IPS-NIHi11 (cell line): ENCODE results near the gene PSORS1C1.
"Not testable (repeated sequence)": the region's sequence is repeated elsewhere in the genome, so short reads cannot be mapped to it uniquely, and the experiment has no call there.

ENCODE experiments used
- DNase-seq: peaks from one replicate; pipeline ENCODE4 v3.0.0; 2012; ENCODE audit warnings: mixed read lengths, low spot score

Gene PSORS1C1

DNA sequence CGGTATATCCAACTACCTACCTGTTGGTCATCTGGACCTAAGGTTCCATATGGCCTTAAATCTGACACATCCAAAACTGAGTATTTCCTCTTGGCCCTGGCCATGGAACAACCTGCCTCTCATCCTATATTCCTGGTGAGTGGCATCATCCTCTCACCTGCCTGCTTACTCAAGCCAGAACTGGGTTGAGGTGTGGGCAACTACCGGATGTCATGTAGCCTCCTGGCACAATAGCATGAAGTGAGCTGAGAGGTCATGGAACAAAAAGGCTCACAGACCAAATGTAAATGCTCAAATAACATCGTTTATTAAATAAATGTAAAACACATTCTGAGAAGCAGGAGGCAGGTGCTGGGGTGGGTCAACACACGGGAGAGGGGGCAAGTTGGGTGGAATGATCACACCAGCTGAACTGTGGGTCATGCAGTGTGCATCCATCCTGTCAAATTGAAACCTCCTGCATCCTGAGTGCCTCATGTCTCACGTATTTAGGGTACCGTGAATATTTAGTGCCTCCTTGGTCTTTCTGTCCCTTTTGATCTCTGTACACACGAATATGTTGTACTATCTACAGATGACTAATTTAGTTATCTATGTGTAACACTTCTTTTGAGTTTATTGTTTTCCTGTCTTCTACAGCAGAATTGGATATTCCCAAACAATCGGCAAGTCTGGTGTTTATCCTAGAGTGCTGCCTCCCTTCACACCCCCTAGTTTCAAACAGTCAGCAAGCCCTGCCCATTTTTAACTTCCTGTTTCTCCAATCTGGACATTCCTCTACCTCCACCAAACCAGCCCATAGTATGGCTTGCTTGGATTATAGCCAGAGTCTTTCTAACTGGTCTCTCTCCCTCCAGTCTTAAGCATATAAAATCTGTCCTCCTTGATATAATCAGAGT is 63.8 kb downstream of the PSORS1C1 start:
- DNase-seq = no peak

DNA sequence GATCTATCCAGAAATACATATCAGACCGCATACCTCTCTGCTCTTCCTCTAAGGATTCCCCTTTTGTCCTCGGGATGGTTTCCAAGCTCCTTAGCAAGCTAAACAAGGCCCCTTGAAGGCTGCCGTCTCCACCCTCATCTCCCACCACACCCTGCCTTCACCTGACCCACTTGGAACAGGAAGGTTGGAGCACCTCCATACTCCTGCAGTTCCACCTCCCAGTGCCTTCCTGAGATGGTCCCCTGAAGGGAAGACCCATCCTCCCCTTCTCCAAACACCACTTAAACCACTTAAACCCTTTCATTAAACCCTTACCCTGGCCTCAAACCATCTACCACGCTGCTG is 64.4 kb downstream of the PSORS1C1 start:
- DNase-seq = no peak

GRCh38 chr6:31179896-31180295 is 65.3 kb downstream of the PSORS1C1 start:
- DNase-seq = no peak

- peak; percentile 84 for DNase-seq
Observed at GRCh38 chr6:31180500-31180899, 65.9 kb downstream of the PSORS1C1 start.

DNA sequence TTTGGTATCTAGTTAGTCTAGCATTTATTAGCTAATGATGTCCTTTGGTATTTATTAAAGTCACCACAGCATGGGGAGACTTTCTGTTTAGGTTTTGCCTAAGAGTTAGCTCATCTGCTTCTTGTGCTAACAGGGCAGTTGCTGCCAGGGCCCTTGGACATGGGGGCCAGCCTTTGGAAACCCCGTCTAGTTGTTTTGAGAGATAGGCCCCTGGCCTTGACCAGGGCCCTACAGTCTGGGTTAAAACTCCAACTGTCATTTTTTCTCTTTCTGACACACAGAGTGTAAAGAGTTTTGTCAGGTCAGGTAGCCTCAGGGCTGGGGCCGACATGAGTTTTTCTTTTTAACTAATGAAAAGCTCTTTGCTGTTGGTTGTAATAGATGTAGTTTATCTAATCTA is 68.7 kb downstream of the PSORS1C1 start:
- DNase-seq = not testable (repeated sequence)

DNA sequence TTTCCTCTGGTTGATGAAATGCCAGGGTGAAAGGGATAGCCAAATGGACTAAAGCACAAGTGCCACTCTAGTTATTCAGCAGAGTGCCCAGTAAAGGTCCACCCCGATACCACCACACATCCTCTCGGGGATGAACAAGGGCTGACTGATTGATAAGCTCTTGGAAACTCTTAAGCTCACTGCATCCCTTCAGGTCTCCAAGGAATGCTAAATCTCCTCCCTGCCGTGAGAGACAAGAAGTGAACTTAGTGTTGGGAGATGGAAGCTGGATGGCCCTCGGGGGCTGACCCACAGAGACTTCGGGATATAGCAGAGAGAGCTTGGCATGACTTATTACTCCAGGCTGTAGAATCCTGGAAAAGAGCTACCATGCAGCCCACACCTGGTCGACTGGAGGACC is 69.3 kb downstream of the PSORS1C1 start:
- DNase-seq = not testable (repeated sequence)

GRCh38 chr6:31185695-31186051 is 71.1 kb downstream of the PSORS1C1 start:
- DNase-seq = not testable (repeated sequence)

DNA sequence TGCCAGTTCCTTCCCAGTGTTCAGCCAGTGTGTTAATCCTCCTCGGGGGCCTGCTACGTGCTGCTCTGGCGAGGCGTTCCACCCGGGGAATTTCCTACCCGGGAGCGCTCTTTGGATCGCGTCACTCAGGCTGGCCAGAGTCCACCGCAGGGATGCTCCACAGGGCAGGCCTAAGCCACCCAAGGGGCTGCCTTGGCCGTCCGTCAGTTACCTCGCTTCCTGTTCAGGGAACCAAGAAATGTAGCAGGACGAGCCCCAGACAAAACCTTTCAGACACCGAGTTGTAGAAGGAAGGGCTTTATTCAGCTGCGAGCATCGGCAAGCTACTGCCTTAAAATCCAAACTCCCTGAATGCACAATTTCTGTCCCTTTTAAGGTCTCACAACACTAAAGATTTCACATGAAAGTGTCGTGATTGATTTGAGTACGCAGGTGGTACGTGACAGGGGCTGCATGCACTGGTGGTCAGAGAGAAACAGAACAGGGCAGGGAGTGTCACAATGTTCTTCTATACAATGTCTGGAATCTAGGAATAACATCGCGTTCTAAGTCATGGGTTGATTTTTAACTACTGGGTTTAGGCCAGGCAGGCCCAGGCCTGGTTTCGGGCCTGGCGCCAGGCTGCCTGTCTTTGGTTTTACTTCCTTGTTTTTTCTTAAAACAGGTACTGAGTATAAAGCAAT is 71.6 kb downstream of the PSORS1C1 start:
- no peak for DNase-seq

DNA sequence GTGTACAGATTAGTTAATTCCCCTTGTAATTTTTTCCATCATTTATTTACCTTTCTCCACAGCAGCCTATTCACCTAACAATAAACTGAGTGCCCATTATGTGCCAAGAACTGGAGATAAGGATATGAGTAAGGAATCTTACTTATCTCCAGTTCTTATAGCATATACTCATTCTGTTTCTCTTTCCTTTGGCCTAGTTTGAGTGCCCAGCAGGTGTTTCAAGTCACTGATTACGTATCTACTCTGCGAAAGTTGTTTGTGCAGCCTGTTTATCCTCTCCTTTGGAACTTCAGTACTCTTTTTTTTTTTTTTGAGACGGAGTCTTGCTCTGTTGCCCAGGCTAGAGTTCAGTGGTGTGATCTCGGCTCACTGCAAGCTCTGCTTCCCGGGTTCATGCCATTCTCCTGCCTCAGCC is 73.2 kb downstream of the PSORS1C1 start:
- DNase-seq = no peak

DNA sequence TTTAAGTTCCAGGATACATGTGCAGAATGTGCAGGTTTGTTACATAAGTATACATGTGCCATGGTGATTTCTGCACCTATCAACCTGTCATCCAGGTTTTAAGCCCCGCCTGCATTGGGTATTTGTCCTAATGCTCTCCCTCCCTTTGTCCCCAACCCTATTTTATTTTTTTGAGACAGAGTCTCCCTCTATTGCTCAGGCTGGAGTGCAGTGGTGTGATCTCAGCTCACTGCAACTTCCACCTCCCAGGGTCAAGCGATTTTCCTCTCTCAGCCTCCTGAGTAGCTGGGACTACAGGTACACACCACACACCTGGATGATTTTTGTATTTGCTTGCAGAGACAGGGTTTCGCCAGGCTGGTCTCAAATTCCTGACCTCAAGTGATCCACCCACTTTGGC is 74.6 kb downstream of the PSORS1C1 start:
- DNase-seq = not testable (repeated sequence)
